Renal cortical epithelial cell (primary cell): ENCODE data around the gene TES. TPM values are rescaled to one million over a fixed set of nuclear protein-coding genes. Genes with fewer than 3 reads are reported as not detected.

Experiments used
- DNase-seq: peaks from one replicate; pipeline ENCODE4 v3.0.0-alpha.2; 2011; ENCODE audit warnings: low read depth
- total RNA-seq: library from RNA; depleted of rRNA; stranded (reverse); fragments of >200 nt; gene quantifications from 2 replicates; pipeline ENCODE4 v1.2.3, GENCODE V29; 2014

Gene TES
- total RNA-seq, 1 donor from 2014 or later = 198 TPM

DNA sequence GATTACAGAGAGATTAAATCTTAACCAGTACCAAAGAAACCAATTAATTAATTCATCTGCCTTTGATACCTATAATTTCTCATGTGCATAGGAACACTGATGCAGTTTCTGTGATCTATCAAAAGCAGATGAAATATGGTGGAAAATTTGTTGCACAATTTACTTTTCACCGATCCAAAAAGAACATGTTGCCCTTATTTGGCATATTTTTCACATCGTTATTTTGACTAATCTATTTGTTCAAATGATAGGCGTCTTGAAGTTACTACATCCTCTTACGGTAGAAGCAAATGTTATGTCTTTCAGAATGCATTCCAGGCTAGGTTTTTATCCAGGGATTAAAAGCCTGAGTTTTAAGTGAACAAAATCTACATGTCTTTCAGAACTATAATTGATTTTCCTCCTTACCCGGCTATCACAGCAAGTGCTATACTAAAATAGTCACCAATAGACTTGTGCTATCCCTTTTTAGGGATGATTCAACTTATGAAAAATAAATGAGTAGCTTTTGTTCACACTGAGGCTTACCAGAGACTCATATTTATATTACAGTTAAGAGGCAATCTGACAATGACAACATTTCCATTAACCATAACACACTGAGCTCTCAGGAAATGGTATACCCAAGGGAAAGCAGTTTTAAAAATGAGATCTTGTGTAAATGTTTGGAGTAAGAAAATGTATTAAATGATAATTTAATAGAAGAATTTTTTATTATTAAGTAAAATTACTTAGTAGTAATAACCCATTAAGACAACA lies 16.8 kb upstream of the TES start:
- DNase-seq = no peak

DNA sequence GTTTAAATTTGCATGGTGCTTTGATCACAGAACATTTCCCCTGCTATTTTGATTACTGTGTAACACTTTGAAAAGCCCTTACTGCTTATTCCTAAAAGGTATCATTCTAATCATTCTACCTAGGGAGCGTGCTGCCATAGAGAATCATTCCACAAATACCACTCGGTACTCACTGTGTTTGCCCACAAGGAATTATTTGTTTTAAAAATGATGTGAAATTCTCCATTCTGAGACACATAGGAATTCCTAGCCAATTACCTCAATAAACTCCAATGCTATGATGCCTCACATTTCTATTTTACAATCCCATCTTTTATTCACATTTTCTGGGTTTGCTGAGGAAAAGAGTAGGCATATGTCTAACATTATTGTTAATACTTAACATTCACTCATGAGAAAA lies 16.2 kb upstream of the TES start:
- DNase-seq = no peak

DNA sequence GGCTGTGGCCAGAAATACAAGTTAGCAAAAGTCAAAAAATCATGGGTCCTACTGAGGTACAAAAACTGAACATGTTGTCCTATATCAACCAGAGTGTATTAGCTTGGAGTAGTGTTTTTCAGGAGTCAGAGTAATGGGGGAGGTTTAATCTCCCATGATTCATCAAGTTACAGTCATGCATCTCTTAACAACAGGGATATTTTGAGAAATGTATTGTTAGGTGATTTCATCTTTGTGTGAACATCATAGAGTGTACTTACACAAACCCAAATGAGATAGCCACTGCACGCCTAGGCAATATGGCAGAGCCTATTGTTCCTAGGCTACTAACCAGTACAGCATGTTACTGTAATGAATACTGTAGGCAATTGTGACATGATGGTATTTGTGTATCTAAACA lies 14.9 kb upstream of the TES start:
- DNase-seq = no peak

DNA sequence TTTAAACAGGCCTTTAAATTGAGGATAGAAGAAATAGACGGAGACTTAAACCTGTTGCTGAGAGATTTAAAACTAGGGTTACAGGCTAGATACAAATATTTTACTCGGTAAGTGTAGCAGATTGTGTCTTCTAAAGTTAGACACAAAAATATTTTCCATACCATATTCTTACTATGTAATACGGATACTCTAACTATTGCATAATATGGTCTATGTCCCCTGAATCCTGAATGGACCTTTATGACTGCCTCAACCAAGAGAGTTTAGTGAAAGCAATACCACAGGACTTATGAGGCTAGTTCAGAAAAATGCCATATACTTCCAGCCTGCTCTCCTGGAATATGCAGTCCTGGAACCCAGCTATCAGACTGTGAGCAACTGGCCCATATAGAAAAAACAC lies 13.4 kb upstream of the TES start:
- no peak for DNase-seq

- no peak for DNase-seq
Measured at GRCh38 chr7:116197360-116197759, 13.0 kb upstream of the TES start.

DNA sequence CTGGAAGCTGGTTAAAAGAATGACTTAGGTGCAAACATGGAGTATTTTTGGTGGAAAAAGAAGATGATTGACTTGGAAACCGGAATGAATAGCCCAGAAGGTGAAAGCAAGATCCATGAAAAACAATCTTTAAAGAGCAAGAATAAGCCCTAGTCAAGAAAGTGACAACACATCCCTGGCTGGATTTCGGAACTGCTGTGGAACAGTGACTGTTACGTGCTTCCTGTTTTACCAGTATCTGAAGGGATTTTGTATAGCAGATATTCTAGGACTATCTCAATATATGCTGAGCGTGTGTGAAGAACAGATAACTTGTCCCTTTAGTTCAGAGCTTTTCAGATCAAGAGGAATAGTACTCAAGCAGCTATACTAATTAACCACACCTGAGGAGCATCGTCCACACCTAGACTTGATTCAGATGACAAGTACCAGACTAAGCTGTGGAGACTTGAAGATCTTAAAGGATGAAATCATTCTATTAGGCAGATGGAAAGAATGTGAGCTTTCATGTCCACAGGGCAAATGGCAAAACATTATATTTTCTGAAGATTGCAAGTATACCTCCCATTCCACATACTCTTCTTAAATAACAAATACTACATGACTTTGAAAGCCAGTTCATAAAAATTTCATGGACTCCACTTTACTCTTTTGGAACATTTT lies 11.5 kb upstream of the TES start:
- no peak for DNase-seq

- no peak for DNase-seq
Measured at GRCh38 chr7:116200963-116201362, 9.4 kb upstream of the TES start.

DNA sequence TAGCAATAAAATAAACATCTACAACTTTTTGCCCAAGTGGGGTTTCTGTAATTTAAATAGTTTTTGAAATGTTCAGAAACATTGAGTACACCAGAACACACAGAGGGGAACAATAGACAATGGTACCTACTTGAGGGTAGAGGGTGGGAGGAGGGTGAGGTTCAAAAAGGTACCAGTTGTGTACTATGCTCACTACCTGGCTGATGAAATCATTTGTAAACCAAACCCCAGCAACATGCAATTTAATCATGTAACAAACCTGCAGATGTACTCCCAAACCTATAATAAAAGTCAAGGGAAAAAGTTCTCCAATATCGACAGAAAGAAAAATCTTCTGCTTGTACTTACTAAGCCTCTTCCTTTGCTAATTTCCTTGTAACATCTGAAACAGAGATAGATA lies 4.2 kb upstream of the TES start:
- DNase-seq = no peak

GRCh38 chr7:116208919-116209318 lies 1.4 kb upstream of the TES start:
- no peak for DNase-seq

GRCh38 chr7:116209561-116210070 lies 723 bp upstream of the TES start:
- no peak for DNase-seq

- DNase-seq = peak; percentile 92
Measured at GRCh38 chr7:116211006-116211912, 920 bp downstream of the TES start.

GRCh38 chr7:116211913-116212596 lies 1.7 kb downstream of the TES start:
- no peak for DNase-seq

GRCh38 chr7:116212869-116213268 lies 2.5 kb downstream of the TES start:
- DNase-seq = peak; percentile 35

DNA sequence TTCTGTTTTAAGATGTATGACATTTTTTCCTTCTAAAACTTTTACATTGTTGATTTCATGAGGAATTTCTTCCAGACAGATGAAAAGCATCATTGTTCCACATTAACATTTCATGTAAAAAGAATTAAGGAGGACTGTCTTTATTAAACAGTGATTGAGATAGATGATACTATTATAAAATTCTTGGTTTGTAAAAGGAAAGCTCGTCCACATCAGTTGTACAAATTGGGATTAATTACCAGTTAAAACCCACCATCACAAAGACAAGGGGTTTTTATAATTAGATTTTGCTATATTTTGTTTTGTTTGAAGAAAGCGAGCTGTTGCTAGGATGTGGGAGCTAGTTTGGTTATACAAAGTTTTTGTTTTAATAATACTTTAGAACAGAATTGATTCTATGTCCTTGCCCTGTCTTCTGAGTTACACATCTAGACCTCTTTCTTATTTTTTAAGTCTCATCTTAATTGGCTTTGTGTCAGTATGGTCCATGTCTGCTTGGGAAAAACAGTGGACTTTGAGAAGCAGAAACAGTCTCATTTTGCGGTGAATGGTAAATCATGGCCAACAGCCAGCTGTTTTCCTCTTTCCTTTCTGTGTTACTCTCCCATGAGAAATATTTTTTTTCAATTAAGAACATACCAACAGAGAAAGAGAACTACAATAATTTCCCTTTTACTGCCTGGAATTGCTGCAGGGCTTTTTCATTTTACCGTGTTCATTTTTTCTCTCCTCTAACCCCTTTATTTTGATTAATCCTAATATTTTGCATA lies 3.2 kb downstream of the TES start:
- DNase-seq = peak; percentile 46

DNA sequence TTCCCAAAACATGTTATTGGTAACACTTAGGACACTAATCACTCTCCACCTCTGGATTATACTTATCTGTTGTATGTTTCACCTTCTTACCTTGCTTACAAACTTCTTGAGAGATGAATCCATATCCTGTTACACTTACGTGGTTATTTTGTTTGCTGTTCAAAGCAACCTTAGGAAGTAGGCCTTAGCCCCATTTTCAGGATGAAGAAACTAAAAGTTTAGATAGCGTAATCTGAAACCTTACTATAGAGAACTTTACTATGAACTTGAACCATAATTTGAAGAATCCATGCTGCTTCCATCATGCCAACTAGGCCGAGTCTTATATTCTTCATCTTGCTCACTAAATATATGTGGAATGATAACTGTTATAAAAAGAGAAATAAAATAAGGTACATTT lies 4.6 kb downstream of the TES start:
- no peak for DNase-seq

GRCh38 chr7:116215551-116215950 lies 5.2 kb downstream of the TES start:
- no peak for DNase-seq

- no peak for DNase-seq
Measured at GRCh38 chr7:116216956-116217571, 6.7 kb downstream of the TES start.

DNA sequence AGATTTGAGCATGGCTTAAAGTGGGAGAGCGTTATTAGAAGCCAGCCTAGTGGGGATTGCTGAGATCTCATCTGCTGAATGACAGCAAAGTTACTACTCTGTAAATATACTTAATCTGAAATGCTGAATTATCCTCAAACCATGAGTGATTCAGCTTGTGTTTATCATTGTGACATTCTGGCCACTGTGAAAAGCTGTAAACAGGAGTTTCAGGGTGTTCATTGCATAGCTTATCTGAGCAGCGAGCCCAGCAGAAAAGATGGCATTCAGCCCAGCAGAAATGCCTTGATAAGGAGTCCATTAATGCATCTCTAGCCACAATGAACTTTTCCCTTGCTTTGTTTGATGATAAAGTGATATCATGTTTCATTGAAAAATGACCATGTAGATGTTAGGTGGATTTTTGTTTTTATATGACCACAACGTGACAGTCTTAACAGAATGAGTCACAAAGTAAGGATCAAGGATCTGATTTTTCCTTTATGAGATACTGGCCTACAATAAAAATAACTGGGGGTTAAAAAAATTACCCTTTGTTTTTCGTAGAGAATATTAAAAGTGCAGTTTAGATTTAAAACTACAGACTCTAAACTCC lies 7.8 kb downstream of the TES start:
- peak; percentile 45 for DNase-seq

DNA sequence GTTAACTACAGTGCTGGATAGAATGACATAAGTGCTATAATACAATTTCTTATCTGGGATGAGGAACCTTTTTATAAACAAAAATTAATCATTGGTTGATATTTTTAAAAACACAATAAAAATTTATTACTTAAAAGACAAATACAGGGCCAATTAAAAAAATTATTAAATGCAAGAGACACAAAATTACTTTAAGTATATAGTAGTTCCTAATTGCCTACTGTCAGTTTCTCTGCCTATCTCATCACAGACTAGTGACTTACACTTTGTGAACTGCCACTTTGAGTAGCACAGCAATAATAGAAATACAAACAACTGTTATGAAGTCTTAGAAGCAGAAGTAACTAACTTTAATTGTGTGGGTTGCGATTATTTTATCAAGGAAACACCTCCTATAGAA lies 8.4 kb downstream of the TES start:
- DNase-seq = no peak

- no peak for DNase-seq
Measured at GRCh38 chr7:116219288-116219687, 8.9 kb downstream of the TES start.
